ENCODE measurements around the gene GNAZ.

Gene GNAZ

DNA sequence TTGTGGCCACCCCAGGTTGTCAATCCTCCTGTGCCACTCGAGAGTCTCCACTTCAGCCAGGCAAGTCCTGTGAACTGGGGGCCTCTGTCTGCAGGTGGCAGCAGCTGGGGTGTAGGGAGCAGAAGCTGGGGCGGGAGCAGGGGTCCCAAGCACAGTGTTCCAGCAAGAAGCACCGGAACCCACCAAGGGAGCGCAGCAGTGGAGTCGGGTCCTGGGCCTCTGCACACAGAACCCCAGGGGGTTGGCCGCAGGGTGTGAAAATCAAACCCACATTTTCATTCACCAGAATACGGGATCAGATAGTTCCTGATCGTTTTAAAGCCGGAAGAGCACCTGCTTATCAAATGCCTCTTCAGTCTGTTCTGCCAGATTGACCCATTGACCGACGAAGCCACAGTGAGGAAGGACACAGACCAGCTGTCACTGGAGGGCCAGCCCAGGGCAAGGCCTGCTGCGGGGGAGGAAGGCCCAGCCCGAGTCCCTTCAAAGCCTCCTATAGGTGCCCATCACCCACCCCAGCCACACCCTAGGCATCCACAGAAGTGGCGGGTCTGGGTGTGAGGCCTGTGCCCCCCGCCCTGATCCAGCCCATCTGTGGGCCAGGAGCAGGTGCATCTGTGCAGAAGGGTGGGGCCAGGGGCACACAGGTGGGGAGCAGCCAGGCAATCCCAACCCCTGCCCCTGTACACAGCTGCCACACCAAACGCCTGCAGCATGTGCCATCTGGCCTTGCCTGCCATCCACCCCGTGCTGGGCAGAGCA lies 37.3 kb downstream of the GNAZ start:
- DNase-seq (ENCODE audit: low read depth): no peak

GRCh38 chr22:23108249-23109078 lies 38.1 kb downstream of the GNAZ start:
- DNase-seq (ENCODE audit: low read depth): no peak

- no peak for DNase-seq (ENCODE audit: low read depth)
These were observed 38.7 kb downstream of the GNAZ start for GRCh38 chr22:23109079-23109347.

GRCh38 chr22:23109441-23109978 lies 39.2 kb downstream of the GNAZ start:
- DNase-seq (ENCODE audit: low read depth): no peak

DNA sequence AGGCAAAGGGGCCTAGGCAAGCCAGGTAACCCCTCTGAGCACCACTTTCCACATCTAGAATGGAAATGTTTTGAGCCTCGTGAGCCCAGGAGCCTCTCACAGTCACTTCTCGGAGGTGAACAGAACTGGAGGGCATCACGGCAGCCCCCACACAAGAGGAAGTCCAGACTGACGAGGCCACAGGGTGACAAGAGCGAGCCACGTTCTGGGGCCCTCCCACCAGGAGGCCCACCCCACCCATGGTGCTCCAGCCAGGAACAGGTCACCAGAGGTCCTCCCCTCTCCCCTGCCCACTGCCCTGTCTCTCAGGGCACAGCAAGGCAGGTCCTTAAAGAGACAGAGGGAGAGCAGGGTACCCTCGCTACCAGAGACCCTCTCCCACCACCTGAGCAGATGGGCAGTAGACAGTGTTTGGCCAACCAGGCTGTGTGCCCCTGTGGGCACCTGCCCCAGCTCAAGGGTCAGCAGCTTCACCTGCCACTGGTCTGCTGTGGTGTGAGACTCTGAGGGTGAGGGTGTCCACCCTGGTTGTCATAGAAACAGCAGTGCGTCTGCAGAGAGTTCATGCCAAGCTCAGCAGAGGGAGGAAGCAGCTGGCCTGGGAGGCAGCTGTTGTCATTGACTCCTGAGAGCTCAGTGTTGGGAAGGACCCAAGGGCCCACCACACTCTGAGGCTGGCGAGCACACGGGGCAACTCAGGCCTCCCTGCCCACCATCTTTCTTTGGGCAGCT lies 40.0 kb downstream of the GNAZ start:
- no peak for DNase-seq (ENCODE audit: low read depth)

DNA sequence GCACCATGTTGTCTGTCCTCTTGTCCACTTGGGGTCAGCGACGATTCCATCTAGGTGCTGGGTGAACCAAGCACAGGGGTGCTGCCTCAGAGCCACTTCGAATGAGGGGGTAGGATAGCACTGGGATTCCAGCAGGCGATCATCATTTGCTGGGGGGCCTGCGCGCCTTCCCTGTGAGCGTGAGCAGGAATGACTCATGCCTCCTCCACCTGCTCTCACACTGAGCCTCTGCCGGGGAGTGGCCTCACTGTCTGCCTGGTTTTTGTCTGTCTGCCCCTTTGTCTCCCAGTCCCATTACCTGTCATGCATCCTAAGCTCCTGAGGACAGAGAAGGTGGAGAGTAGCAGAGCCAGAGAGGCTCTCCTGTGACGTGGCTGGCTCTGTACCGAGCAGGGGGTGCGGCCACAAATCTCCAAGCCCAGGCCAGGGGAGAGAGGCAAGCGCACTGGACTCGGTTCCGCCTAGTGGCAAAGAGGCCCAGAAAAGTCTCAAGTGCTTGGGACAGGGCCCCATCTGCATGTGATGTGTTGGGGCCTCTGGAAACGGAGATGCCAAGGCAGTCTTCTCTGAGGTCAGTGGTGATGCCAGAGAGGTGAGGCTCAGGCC lies 40.7 kb downstream of the GNAZ start:
- DNase-seq (ENCODE audit: low read depth): no peak

GRCh38 chr22:23112472-23113012 lies 42.2 kb downstream of the GNAZ start:
- no peak for DNase-seq (ENCODE audit: low read depth)

DNA sequence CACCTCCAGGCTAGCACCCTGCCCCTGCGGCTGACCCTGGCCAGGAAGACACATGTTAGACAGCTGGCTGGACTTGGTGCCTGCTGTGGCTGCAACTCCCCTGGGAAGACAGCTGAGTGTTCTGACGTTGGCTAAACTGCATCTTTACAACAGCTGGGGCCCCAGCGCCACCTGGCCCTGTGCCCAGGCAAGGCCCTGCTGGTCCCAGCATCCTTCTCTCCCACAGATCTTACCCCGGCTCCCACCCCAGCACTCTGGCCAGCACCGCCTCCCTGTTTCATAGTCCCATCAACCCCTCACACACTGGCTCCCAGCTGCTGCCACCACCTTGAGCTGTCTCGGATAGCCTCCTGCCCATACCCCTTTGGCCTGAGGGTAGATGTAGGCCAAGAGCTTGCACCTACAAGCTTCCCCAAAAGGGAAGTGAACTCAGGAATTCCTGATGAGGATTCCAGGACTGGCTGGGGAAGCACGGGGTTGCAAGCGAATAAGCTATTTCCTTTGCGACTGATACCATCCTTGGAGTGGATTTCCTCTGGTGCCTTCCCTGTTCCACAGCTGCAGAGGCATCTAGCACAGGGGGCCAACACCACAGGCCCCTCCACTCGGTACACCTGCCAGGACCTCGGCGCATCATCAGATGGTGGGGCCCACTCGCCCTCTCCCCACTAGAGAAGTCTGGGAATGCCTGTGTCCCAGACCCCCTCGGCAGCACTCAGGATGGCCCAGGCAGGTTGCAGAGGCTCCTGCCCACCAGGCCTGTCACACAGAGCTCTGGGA lies 42.9 kb downstream of the GNAZ start:
- no peak for DNase-seq (ENCODE audit: low read depth)

GRCh38 chr22:23113847-23114720 lies 43.8 kb downstream of the GNAZ start:
- no peak for DNase-seq (ENCODE audit: low read depth)

GRCh38 chr22:23114721-23115020 lies 44.4 kb downstream of the GNAZ start:
- no peak for DNase-seq (ENCODE audit: low read depth)

DNA sequence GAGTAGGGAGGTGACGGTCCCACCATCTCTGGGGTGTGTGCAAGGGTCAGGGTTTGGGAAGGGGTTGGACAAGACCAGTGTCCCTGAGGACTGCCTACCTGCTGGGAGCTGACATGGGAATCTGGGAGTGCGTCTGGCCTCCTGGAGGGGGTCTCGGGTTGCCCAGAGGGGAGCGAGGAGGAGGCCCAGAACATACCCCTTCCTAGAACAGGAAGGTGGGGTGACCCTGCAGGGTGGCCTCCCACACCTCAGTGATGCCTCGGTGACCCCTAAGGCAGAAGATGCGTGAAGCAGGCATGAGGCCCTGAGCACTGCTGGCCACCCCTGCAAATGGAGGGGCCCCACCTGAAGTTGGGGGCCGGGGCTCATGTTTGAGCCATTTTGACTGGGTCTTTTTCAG lies 45.0 kb downstream of the GNAZ start:
- no peak for DNase-seq (ENCODE audit: low read depth)

DNA sequence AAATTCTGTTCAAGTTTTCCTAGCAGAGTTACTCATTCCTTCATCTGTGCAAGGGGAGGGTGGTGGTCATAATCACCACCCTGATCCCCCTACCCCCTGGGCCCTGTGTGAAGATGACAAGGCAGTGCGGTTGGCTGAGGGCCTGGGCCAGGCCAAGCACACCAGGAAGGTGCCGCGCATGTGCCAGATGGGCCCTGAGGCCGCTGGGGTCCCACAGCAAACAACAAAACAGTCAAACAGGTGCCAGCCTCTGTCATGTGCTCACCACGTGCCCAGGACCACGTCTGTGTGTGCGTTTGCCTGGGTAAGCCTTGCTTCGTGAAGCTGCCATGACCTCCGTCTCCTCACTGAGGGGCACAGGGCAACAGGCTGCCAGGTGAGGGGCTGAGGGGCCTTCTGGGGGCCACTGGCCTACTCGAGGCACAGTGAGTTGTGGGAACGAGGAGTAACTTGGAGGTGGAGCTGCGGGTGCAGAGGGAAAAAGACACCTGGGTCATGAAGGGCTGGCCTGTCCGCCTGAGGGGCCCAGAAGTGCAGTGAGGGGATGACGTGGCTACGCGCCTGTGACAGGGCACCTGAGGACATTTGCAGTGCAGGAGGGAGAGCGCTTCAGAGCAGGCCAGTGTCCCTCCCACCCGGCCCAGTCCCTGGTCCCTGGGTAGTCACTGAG lies 45.6 kb downstream of the GNAZ start:
- DNase-seq (ENCODE audit: low read depth): no peak

DNA sequence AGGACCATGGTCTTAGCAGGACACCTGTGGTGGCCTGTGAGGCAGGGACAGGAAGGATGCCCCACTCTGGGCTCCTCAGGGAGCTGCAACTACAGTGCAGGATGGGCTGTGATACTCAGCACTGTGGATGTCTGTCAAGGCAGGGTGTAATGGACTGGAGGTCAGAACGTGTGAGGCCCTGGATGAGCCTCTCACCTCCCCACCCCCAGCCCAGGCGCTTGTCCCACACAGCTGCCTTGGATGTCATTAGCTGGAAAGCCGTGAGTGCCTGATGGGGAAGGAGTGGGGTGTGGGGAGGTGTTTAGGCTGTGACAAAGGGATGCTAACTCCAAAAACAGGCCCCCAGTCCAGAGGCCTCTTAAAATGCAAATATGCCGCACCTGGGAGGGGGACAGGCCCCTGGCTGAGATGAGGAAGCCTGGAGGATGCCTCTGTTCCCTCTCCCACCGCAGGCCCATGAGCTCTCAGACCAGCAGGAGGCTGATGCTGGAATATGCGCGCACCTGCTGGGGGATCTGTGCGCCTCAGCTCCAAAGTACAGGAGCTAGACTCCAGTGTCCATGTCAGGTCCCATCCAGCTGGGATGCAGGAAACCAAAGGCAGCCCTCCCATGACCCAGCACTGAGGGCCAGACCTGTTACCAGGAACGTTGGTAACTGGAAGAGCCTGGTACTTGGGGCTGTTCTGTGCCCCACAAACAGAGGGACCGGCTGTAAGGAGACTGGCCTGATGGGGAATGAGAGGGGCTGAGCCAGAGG lies 46.4 kb downstream of the GNAZ start:
- DNase-seq (ENCODE audit: low read depth): no peak

DNA sequence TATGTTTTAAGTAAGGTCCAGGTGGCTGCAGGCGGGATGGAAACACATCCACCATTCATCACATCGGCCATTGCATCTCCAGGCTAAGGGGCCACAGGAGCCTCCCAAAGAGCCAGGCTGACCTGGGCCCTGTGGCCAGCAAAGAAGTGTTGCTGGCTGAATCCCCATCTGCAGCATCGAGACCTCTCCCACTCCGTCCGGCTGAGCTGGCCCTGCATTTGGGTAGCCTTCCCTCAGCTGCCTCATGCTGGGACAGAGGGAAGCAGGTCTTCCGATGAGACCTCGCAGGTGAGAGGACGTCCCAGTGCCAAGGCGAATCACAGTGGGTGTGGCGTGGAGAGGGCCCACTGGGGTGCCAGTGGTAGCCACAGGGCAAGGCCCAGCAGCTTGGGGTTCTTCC lies 47.0 kb downstream of the GNAZ start:
- no peak for DNase-seq (ENCODE audit: low read depth)

GRCh38 chr22:23117891-23118646 lies 47.8 kb downstream of the GNAZ start:
- no peak for DNase-seq (ENCODE audit: low read depth)

DNA sequence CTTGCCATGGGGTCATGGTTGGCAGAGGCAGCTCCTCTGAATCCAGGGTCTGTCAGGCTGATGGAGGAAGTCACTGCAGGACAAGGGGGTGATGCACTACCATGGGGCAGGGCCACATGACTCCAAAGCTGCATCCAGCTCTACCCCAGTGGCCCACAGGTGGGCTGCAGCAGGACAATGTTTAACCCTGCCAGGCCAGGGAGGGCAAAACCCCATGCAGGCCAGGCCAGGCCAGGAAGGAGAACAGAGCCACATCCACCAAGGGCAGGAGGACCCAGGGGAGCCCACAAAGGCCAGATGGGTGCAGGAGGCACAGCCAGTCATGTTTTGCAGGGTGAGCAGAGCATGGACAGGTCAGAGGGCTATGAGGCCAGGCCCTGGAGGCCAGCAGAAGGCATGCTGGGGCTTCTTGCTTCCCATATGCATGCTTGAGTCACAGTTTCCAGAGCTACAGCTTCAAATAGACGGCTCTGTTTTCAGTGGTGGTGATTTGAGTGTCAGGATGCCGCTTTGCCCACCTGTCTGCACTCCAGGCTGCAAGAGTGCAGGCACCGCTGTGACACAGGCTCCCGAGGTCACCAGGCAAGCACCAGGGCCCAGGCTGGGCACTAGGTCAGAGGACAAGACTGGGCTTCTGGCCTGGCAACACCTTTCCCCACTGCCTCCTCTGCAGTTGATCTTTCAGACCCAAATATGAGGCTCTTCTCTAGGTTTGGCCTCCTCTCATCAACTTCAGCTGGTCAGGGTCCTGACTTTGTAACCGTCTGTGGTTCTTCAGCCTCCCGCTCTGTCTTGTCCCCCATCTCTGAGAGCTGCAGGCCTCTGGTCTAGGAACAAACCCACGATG lies 48.6 kb downstream of the GNAZ start:
- no peak for DNase-seq (ENCODE audit: low read depth)
